ENCODE measurements around the gene ANXA5.

ANXA5 gene

DNA sequence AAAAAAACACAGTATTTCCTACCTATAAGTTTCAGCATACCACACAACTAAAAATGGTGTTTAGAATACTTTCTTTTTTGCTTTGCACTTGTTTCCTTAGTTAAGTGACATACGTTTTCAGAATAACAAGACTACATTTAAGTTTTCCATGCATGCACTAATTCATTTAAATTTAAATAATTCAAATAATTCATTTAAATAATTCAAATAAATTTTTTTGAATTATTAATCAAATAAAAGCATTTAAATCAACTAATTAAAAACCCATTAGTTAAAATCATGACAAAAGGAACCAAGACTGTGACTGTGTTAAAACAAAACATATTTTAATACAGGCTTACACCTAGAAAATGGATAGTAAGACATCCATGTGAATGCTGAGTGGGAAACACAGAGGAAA lies 12.8 kb downstream of the ANXA5 start:
- H3K4me1 ChIP-seq (ENCODE audit: low read length) = no peaks in the 10 kb centered on the region
- H3K27ac ChIP-seq (ENCODE audit: low read length) = no peak overlapping the region
- H3K36me3 ChIP-seq (replicated peaks; ENCODE audit: insufficient read depth, low read length) = no peaks in the 10 kb centered on the region
- H3K79me2 ChIP-seq (ENCODE audit: low read length) = peaks cover 26% of the 10 kb centered on the region
- no peaks in the 10 kb centered on the region for H3K9me3 ChIP-seq (replicated peaks; ENCODE audit: insufficient read depth, low read length)
- no peak overlapping the region for H3K4me3 ChIP-seq (ENCODE audit: low read length)
- H3F3A ChIP-seq (ENCODE audit: insufficient read depth, low read length) = no peaks in the 10 kb centered on the region
- no peak for TF ChIP-seq EZH2 (optimal IDR thresholded peaks at IDR 0.05; ENCODE audit: low read depth, low read length)
- no peak for TF ChIP-seq CTCF (IDR thresholded peaks at IDR 0.05; ENCODE audit: low read length)
- TF ChIP-seq EZH2phosphoT487 (IDR thresholded peaks at IDR 0.05; ENCODE audit: low read length) = no peak
- no peaks in the 10 kb centered on the region for H3K9me2 ChIP-seq (replicated peaks; ENCODE audit: insufficient read depth, low read length)
- H3K27me3 ChIP-seq (replicated peaks; ENCODE audit: insufficient read depth, low read length) = no peaks in the 10 kb centered on the region
- H3K9ac ChIP-seq (ENCODE audit: low read length) = no peak overlapping the region
- H3K4me2 ChIP-seq (ENCODE audit: low read depth, low read length) = no peak overlapping the region
- H2AFZ ChIP-seq (ENCODE audit: low read length) = no peak overlapping the region
- DNase-seq = no peak
- no peaks in the 10 kb centered on the region for H4K20me1 ChIP-seq (ENCODE audit: insufficient read depth, low read length)

- Histone ChIP-seq H3K27ac (ENCODE audit: low read length) (no peak overlapping the region), H3K9ac (ENCODE audit: low read length) (no peak overlapping the region), H3K79me2 (ENCODE audit: low read length) (0 out of 2 replicates have a peak, but pooled peaks cover 4% of the 10 kb centered on the region), H3K9me3 (replicated peaks; ENCODE audit: insufficient read depth, low read length) (no peaks in the 10 kb centered on the region), H3K36me3 (replicated peaks; ENCODE audit: insufficient read depth, low read length) (peaks cover 3% of the 10 kb centered on the region; the same call in 1 of the 2 replicates), H3K9me2 (replicated peaks; ENCODE audit: insufficient read depth, low read length) (no peaks in the 10 kb centered on the region), H3K4me3 (ENCODE audit: low read length) (no peak overlapping the region), H3F3A (ENCODE audit: insufficient read depth, low read length) (no peaks in the 10 kb centered on the region), H2AFZ (ENCODE audit: low read length) (no peak overlapping the region), H3K4me1 (ENCODE audit: low read length) (no peaks in the 10 kb centered on the region), H4K20me1 (ENCODE audit: insufficient read depth, low read length) (no peaks in the 10 kb centered on the region), H3K27me3 (replicated peaks; ENCODE audit: insufficient read depth, low read length) (no peaks in the 10 kb centered on the region), H3K4me2 (ENCODE audit: low read depth, low read length) (no peak overlapping the region)
- no peak for DNase-seq
- TF ChIP-seq CTCF (IDR thresholded peaks at IDR 0.05; ENCODE audit: low read length) = no peak
- no peak for TF ChIP-seq EZH2phosphoT487 (IDR thresholded peaks at IDR 0.05; ENCODE audit: low read length)
- no peak for TF ChIP-seq EZH2 (optimal IDR thresholded peaks at IDR 0.05; ENCODE audit: low read depth, low read length)
Measured at GRCh38 chr4:121680571-121680970, 16.2 kb downstream of the ANXA5 start.

- H3K9me2 ChIP-seq (replicated peaks; ENCODE audit: insufficient read depth, low read length) = no peaks in the 10 kb centered on the region
- no peak overlapping the region for H3K4me3 ChIP-seq (ENCODE audit: low read length)
- no peaks in the 10 kb centered on the region for H3K79me2 ChIP-seq (ENCODE audit: low read length)
- H3K4me2 ChIP-seq (ENCODE audit: low read depth, low read length) = no peak overlapping the region
- no peaks in the 10 kb centered on the region for H3K4me1 ChIP-seq (ENCODE audit: low read length)
- no peaks in the 10 kb centered on the region for H3K27me3 ChIP-seq (replicated peaks; ENCODE audit: insufficient read depth, low read length)
- H4K20me1 ChIP-seq (ENCODE audit: insufficient read depth, low read length) = no peaks in the 10 kb centered on the region; the same call in 1 of the 2 replicates
- TF ChIP-seq EZH2phosphoT487 (IDR thresholded peaks at IDR 0.05; ENCODE audit: low read length) = no peak
- TF ChIP-seq EZH2 (optimal IDR thresholded peaks at IDR 0.05; ENCODE audit: low read depth, low read length) = no peak
- no peak for TF ChIP-seq CTCF (IDR thresholded peaks at IDR 0.05; ENCODE audit: low read length)
- H3K36me3 ChIP-seq (replicated peaks; ENCODE audit: insufficient read depth, low read length) = peaks cover 3% of the 10 kb centered on the region
- H3F3A ChIP-seq (ENCODE audit: insufficient read depth, low read length) = no peaks in the 10 kb centered on the region
- no peak overlapping the region for H3K27ac ChIP-seq (ENCODE audit: low read length)
- no peak for DNase-seq
- no peak overlapping the region for H3K9ac ChIP-seq (ENCODE audit: low read length)
- no peak overlapping the region for H2AFZ ChIP-seq (ENCODE audit: low read length)
- no peaks in the 10 kb centered on the region for H3K9me3 ChIP-seq (replicated peaks; ENCODE audit: insufficient read depth, low read length)
Measured at GRCh38 chr4:121679951-121680350, 16.8 kb downstream of the ANXA5 start.

Measured in MM.1S (cell line).